Neural cell (in vitro differentiated cells): ENCODE data around the gene TNKS1BP1. TPM values are rescaled to one million over a fixed set of nuclear protein-coding genes. Genes with fewer than 3 reads are reported as not detected.
A peak's percentile ranks its signal among the peaks of the same experiment; 100 is the strongest.

Experiments used
- H2AFZ ChIP-seq: fragments of 200-600, 300-800 bp; sonication (generic), shearing (Covaris generic); 2 replicates; pipeline ENCODE4 v1.6.0; 2014; ENCODE audit warnings: low read depth, mild to moderate bottlenecking, antibody characterized with exemption, low read length, moderate library complexity
- H3F3A ChIP-seq: fragments of 200-600 bp; shearing (Covaris generic); 2 replicates; pipeline ENCODE4 v1.6.1; 2016; ENCODE audit warnings: mild to moderate bottlenecking, moderate library complexity, mixed read lengths, antibody characterized with exemption, low read length; ENCODE audit not compliant: insufficient read depth, poor library complexity, severe bottlenecking
- H3K27ac ChIP-seq: fragments of 200-600, 300-800 bp; sonication (generic), shearing (Covaris generic); 2 replicates; pipeline ENCODE4 v1.5.1; 2014; ENCODE audit warnings: mild to moderate bottlenecking, low read length, moderate library complexity
- H3K27me3 ChIP-seq: fragments of 300-800, 200-600 bp; sonication (generic), shearing (Covaris generic); 2 replicates; pipeline ENCODE4 v1.6.0; 2014; ENCODE audit warnings: mild to moderate bottlenecking, low read depth, low read length, moderate library complexity; ENCODE audit not compliant: insufficient read depth
- H3K36me3 ChIP-seq: fragments of 300-800, 200-600 bp; sonication (generic), shearing (Covaris generic); 2 replicates; pipeline ENCODE4 v1.5.1; 2014; ENCODE audit warnings: mild to moderate bottlenecking, antibody characterized with exemption, low read length, moderate library complexity; ENCODE audit not compliant: insufficient read depth
- H3K4me2 ChIP-seq: fragments of 300-800, 200-600 bp; sonication (generic), shearing (Covaris generic); 2 replicates; pipeline ENCODE4 v1.6.0; 2014; ENCODE audit warnings: mild to moderate bottlenecking, low read length
- H3K4me3 ChIP-seq: fragments of 300-800, 200-600 bp; sonication (generic), shearing (Covaris generic); 2 replicates; pipeline ENCODE4 v1.5.1; 2014; ENCODE audit warnings: mild to moderate bottlenecking, low read length, moderate library complexity
- H3K79me2 ChIP-seq: fragments of 200-600 bp; shearing (Covaris generic); replicated peaks from 2 replicates; pipeline ENCODE4 v1.6.0; 2014; ENCODE audit warnings: mild to moderate bottlenecking, low read length, moderate library complexity; ENCODE audit not compliant: insufficient read depth
- H3K9ac ChIP-seq: fragments of 300-800, 200-600 bp; sonication (generic), shearing (Covaris generic); 2 replicates; pipeline ENCODE4 v1.6.1; 2016; ENCODE audit warnings: mild to moderate bottlenecking, low read length, mixed read lengths
- H3K9me2 ChIP-seq: fragments of 200-600 bp; shearing (Covaris generic); 2 replicates; pipeline ENCODE4 v1.6.1; 2016; ENCODE audit warnings: mild to moderate bottlenecking, low read length, mixed read lengths; ENCODE audit not compliant: insufficient read depth
- H3K9me3 ChIP-seq: fragments of 200-600, 300-800 bp; sonication (generic), shearing (Covaris generic); 2 replicates; pipeline ENCODE4 v1.6.1; 2016; ENCODE audit warnings: mild to moderate bottlenecking, mixed run types, low read length, moderate library complexity, mixed read lengths
- H4K20me1 ChIP-seq: fragments of 200-600 bp; shearing (Covaris generic); 2 replicates; pipeline ENCODE4 v1.6.1; 2016; ENCODE audit warnings: mild to moderate bottlenecking, mixed run types; ENCODE audit not compliant: insufficient read depth
- CTCF ChIP-seq: fragments of 450-650 bp; IDR thresholded peaks from 2 replicates; pipeline ENCODE4 v1.5.1; 2014; ENCODE audit warnings: antibody characterized with exemption, mild to moderate bottlenecking, moderate library complexity; ENCODE audit not compliant: poor library complexity, severe bottlenecking
- EP300 ChIP-seq: fragments of 450-650 bp; conservative IDR thresholded peaks from 2 replicates; pipeline ENCODE4 v1.6.1; 2014; ENCODE audit warnings: antibody characterized with exemption, mild to moderate bottlenecking, moderate library complexity; ENCODE audit not compliant: poor library complexity, severe bottlenecking
- EZH2 ChIP-seq: fragments of 200-600, 300-800 bp; shearing (Covaris generic), sonication (generic); IDR thresholded peaks from 2 replicates; pipeline ENCODE4 v1.6.1; 2014; ENCODE audit warnings: antibody characterized with exemption, low read length, borderline replicate concordance, mild to moderate bottlenecking; ENCODE audit not compliant: insufficient read depth, poor library complexity, severe bottlenecking
- MXI1 ChIP-seq: fragments of 450-650 bp; conservative IDR thresholded peaks from 2 replicates; pipeline ENCODE4 v1.6.1; 2014; ENCODE audit warnings: antibody characterized with exemption, mild to moderate bottlenecking; ENCODE audit not compliant: poor library complexity, severe bottlenecking
- POLR2AphosphoS5 ChIP-seq: IDR thresholded peaks from 2 replicates; pipeline ENCODE4 v1.6.1; 2012
- RAD21 ChIP-seq: fragments of 450-650 bp; conservative IDR thresholded peaks from 2 replicates; pipeline ENCODE4 v1.6.1; 2014; ENCODE audit warnings: antibody characterized with exemption, mild to moderate bottlenecking, moderate library complexity
- REST ChIP-seq: IDR thresholded peaks from 2 replicates; pipeline ENCODE4 v1.6.1; 2012; ENCODE audit warnings: borderline replicate concordance
- SMC3 ChIP-seq: fragments of 450-650 bp; conservative IDR thresholded peaks from 2 replicates; pipeline ENCODE4 v1.6.1; 2014; ENCODE audit warnings: antibody characterized with exemption, mild to moderate bottlenecking, moderate library complexity; ENCODE audit not compliant: poor library complexity
- TAF1 ChIP-seq: IDR thresholded peaks from 2 replicates; pipeline ENCODE4 v1.6.1; 2012; ENCODE audit warnings: low read depth
- polyA minus RNA-seq: library from RNA; depleted of rRNA, polyadenylated mRNA; stranded (reverse); fragments of >200 nt; gene quantifications from 2 replicates; pipeline ENCODE4 v1.2.3, GENCODE V29; 2014
- polyA plus RNA-seq: library from polyadenylated mRNA; depleted of rRNA; stranded (reverse); fragments of >200 nt; gene quantifications from 2 replicates; pipeline ENCODE4 v1.2.3, GENCODE V29; 2014

TNKS1BP1 gene
- polyA plus RNA-seq (8.9 and 9.4 TPM in 2 replicates), polyA minus RNA-seq (21.1 and 23.9 TPM in 2 replicates)

- H3K79me2 ChIP-seq = peaks cover 30% of the 10 kb centered on the region
- no peaks in the 10 kb centered on the region for H3K27me3 ChIP-seq
- H3K9me3 ChIP-seq = no peaks in the 10 kb centered on the region
- peak within 1 kb of the TSS; percentile 79 for H3K27ac ChIP-seq
- H3K9ac ChIP-seq = peak within 1 kb of the TSS; percentile 84
- peak within 1 kb of the TSS; percentile 80 for H3K4me2 ChIP-seq
- peaks cover 6% of the 10 kb centered on the region for H3K36me3 ChIP-seq
- peak; percentile 80 for TF ChIP-seq MXI1
- TF ChIP-seq EP300 = peak; percentile 63
- TF ChIP-seq SMC3 = peak; percentile 43
- no peak for TF ChIP-seq TAF1
- no peak for TF ChIP-seq CTCF
- TF ChIP-seq EZH2 = no peak
- peak; percentile 30 for TF ChIP-seq RAD21
- TF ChIP-seq REST = peak; percentile 65
- TF ChIP-seq POLR2AphosphoS5 = peak; percentile 44
- H2AFZ ChIP-seq = peak within 1 kb of the TSS; percentile 65
- no peaks in the 10 kb centered on the region for H4K20me1 ChIP-seq
- peak within 1 kb of the TSS; percentile 92 for H3K4me3 ChIP-seq
- no peaks in the 10 kb centered on the region for H3K9me2 ChIP-seq
- H3F3A ChIP-seq = peaks cover 3% of the 10 kb centered on the region
Observed at GRCh38 chr11:57324886-57325734, at the start of gene TNKS1BP1. TNKS1BP1 (minus strand) TSS chr11:57324952; CDS start chr11:57321885, 3,067 bp downstream.

GRCh38 chr11:57373146-57373545 lies 48.4 kb upstream of the TNKS1BP1 start:
- Histone ChIP-seq H3K4me2 (no peak overlapping the region), H3K9ac (no peak overlapping the region), H3K79me2 (no peaks in the 10 kb centered on the region), H3K4me3 (no peak overlapping the region), H3K9me3 (no peaks in the 10 kb centered on the region), H3K36me3 (no peaks in the 10 kb centered on the region), H2AFZ (no peak overlapping the region), H3K27ac (no peak overlapping the region), H3F3A (no peaks in the 10 kb centered on the region), H4K20me1 (no peaks in the 10 kb centered on the region), H3K27me3 (no peaks in the 10 kb centered on the region), H3K9me2 (no peaks in the 10 kb centered on the region)
- no peak for TF ChIP-seq TAF1
- no peak for TF ChIP-seq POLR2AphosphoS5
- no peak for TF ChIP-seq EP300
- TF ChIP-seq SMC3 = no peak
- TF ChIP-seq REST = no peak
- no peak for TF ChIP-seq MXI1
- TF ChIP-seq EZH2 = no peak
- TF ChIP-seq CTCF = no peak
- TF ChIP-seq RAD21 = no peak
